Central memory CD4-positive, alpha-beta T cell (primary cell): ENCODE data around the gene TXLNA.

ENCODE experiments used
- DNase-seq: peaks from one replicate; pipeline ENCODE4 v3.0.0; 2022

TXLNA gene

GRCh38 chr1:32215629-32216480 lies 36.4 kb downstream of the TXLNA start:
- DNase-seq: peak; percentile 44

DNA sequence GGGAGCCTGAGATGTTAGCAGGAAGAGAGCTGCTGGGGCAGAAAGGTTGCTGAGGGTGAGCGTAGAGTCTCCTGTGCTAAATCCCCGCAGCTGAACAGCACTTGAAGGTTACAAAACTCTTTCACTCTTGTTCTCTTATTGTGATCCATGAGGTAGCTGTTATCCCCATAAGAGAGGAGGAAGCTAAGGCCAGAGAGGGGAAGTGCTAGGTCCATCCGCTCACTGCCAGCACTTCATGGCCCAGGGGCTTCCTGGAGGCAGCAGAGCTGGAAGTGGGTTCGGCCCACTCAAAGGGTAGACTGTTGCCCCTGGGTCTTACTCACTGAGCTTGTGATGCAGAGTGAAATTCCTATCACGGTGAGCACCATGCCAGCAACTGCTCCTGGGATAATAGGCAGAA lies 37.1 kb downstream of the TXLNA start:
- no peak for DNase-seq

- DNase-seq: no peak
These were observed 39.5 kb downstream of the TXLNA start for GRCh38 chr1:32219022-32219421.

- DNase-seq: no peak
These were observed 41.5 kb downstream of the TXLNA start for GRCh38 chr1:32220746-32221580.

DNA sequence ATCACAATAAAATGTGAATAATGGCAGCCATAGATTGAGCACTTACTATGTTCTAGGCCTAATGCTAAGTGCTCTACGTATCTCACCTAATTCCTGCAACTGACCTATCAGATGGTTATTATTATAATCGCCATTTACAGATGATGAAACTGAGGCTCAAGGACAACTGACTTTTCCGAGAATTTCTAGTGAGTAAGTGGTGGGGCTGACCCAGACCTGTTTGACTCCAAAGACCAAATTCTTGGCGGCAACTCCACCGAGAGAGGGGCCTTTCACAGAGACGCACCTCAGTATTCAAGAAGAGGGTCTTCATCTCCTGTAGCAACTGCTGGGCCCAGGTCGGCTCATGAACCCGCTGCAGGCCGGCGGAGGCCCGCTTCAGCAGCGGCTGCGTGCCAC lies 42.1 kb downstream of the TXLNA start:
- no peak for DNase-seq

- peak; percentile 91 for DNase-seq
These were observed 42.7 kb downstream of the TXLNA start, which contains the start of the genes EIF3I and TMEM234 for GRCh38 chr1:32221980-32222755. EIF3I (plus strand) TSS chr1:32222407; CDS start chr1:32222442, 35 bp downstream. TMEM234 (minus strand) TSS chr1:32222353; CDS start chr1:32222322, 31 bp downstream.

DNA sequence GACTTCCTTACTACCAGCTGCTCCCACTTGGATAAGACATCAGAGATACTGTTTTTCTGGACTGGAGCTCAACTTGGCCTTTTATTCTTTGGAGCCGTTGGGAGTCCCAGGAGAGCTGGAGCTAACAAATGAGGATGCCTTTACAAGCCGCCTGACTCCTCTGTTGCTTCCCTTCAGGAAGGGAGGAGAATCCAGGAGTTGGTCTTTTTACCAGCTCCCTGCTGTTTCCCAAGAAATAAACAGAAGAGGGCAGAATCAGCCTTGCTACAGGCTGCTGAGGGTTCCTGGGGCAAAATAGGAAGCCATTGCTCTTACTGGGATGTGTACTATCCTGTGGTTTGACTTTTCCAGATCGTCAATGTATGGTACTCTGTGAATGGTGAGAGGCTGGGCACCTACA lies 44.2 kb downstream of the TXLNA start:
- no peak for DNase-seq

GRCh38 chr1:32224285-32224684 lies 44.8 kb downstream of the TXLNA start:
- no peak for DNase-seq

DNA sequence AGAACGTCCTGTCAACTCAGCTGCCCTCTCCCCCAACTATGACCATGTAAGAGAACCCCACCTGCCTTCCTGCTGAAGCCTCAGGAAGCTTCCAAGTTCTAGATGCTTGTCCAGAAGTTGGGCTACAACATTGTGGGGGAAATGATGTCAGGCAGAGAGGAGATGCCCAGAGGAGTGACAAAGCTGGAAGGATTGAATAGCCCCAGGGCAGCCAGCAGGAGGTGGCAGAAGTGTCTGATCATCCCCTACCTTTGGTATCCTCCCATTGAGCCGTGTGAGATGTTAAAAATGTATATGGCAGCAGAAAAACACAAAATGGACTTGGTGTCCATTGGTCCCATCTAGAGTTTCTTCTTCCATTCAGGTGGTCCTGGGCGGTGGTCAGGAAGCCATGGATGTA lies 49.3 kb downstream of the TXLNA start:
- no peak for DNase-seq

DNA sequence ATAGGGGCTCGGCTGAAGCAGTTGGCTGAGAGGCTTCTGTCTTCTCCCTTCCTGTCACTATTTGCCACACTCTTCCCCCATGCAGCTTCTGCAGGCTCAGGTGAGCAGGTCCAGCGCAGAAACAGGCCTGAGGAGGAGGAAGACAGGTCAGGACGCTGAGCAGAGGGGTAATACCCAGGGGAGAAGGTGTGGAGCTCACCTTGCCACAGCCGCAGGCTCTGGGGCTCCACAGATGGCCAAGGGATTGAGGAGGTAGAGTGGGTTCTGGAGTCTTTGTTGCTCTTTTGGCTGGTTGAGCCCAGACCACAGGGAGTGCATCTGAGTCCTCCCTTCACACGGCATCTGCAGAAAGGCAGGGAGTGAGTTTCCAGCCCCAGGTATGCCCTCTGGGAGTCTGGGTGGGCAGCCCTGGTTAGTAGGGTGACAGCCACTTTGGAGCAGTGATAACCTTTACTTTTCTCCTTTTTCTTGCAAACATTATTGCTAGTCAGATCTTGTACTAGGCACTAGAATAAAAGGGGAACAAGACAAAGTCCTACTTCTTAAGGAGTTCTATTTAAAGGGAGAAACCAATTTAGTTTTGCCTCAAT lies 52.5 kb downstream of the TXLNA start:
- no peak for DNase-seq

DNA sequence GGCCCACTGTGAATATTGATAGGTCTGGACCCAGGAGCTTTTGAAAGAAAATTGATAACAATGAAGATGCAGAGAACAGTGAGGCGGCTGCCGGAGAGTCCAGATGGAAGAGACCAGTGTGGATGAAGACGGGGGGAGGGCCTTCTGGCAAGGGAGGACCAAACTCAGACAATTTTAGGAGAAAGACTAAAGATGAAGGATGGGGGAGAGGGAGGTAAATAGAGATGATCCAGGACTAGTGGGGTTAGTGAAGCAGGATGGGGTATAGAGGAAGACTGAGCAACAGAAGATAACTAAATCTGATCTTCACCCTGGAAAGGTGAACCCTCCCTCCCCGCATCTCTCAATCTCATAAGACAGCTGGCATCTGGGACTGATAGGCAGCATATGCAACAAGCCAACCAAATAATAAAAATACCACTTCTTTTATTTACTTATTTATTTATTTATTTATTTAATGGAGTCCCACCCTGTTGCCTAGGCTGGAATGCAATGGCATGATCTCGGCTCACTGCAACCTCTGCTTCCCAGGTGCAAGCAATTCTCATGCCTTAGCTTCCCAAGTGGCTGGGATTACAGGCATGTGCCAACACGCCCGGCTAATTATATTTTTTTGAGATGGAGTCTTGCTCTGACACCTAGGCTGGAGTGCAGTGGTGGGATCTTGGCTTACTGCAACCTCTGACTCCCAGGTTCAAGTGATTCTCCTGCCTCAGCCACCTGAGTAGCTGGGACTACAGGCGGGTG lies 53.3 kb downstream of the TXLNA start:
- no peak for DNase-seq

GRCh38 chr1:32234792-32235191 lies 55.3 kb downstream of the TXLNA start:
- DNase-seq: no peak

- no peak for DNase-seq
These were observed 59.9 kb downstream of the TXLNA start for GRCh38 chr1:32239337-32239736.

DNA sequence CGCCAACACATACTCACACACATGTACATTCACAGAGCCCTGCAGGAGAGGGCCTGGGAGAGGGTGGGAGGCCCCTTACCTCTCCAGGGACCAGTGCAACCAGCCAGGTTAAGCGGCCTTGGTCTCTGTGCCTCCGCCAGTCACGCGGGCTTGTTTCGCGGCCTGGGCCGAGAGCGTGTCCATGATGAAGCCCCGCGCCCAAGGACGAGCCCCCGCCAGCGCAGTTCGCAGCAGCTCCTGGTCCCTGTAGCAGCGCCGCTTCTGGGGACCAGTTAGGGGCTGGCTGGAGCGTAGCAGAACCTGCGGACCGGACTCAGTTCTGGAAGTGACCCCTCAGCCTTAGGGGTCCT lies 60.3 kb downstream of the TXLNA start:
- DNase-seq: no peak

DNA sequence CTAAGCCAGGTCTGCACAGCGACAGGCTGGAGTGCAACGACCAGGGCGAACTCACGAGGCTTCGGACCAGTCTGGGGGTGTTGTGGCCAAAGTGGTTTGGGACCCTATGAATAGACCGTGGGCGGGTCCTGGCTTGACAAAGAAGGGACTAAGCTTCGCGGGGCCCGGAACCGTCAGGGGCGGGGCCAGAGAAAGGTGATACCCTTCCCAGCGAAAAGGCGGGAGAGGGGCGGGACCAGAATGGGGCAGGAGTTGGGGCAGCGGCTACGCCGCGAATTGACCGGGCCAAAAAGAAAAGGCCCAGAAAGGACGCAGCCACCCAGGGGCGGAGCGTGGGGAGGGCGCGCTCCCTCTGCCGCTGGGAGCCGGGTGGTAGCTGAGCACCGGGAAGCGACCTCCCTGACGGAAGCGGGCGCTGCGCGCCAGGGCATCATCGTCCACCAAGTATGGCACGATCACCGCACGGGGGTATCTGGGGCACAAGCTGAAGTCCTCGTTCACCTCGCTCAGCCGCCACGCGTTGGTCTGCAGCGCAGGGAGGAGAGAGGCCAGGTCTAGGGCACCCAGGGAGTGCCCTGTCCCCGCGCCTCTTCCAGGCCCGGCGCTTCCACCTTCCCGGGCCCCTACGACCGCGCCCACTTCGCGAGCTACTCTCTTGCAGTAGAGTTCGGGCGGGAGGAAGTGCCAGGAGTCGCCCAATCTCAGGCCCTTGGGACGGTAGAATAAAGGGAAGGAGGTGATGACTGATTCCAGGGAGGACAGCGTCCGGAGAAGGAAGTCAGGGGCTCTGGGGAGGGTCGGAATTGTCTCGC lies 60.9 kb downstream of the TXLNA start:
- peak; percentile 48 for DNase-seq

- no peak for DNase-seq
These were observed 61.7 kb downstream of the TXLNA start for GRCh38 chr1:32241001-32241763.

DNA sequence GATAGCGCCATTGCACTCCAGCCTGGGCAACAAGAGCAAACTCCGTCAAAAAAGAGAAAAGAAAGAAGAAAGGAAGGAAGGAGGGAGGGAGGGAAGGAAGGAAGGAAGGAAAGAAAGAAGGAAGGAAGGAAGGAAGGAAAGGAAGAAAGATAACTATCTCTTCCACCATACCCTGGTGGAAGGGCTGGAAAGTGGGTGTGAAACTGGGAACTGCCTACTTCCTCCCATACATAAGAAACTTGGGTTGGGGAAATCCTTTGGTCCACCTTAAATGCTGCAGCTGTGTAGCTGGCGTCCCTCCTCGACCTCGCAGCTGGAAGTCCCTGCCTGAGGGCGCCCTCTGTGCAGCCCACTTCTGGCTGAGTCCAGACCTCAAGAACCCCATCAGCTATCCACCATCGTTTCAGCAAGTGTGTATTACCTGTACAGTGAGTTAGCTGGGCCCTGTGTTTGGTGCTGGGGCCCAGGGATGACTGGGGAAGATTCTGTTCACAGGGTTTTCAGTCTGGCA lies 62.9 kb downstream of the TXLNA start:
- no peak for DNase-seq

DNA sequence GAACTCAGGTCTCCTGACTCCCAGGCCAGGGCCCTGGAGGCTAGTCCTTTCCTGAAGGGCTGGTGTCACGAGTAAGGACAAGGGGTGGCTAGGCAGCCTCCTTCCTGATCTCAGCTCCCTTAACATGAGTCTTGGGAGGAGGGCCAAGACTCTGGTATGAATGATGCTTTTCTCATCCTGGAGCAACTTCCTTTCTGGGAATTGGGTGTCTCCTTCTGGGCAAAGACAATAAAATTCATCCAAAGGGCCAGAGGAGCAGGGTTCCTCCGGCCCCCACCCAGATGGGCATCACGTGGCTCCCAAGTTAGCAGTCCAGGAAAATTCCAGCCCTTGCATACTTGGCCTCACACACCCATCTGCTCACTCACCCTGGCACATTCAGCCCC lies 67.4 kb downstream of the TXLNA start, which contains the start of gene FAM167B:
Gene FAM167B, plus strand, starts transcription at position 335 of the 386 bp plus-strand sequence. CDS start 200 bp downstream, outside the sequence.
- DNase-seq: no peak

- DNase-seq: no peak
These were observed 68.0 kb downstream of the TXLNA start for GRCh38 chr1:32247452-32247851.
